ENCODE data around the gene AKAP8.

Gene AKAP8

DNA sequence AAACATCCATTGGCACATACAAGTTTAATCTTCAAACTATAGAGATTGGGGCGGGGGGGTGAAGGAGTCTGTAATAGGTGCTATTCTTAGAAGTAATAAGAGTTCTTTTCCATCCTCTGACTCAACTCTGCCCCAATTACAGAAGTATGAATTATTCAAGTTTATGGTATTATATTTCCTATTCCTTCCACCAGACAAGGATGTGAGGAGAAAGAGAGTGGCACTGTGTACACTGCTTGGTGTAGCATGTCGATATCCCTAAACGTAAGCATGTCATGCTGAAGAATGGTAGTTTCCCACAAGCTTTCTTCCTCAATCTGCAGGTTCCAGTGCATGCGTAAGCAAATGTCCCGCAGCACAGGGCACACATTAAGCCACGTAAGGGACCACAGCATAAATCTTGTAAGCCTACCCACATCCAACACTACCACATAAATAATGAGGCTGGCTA is 61.3 kb downstream of the AKAP8 start:
- TF ChIP-seq POLR2AphosphoS5 (IDR thresholded peaks at IDR 0.05; ENCODE audit: low read depth, low read length) (no peak), TAF1 (IDR thresholded peaks at IDR 0.05; ENCODE audit: borderline replicate concordance, insufficient read depth, low read length) (no peak), FOXP2 (optimal IDR thresholded peaks at IDR 0.05; ENCODE audit: borderline replicate concordance, extremely low read depth, extremely low read length, insufficient read depth) (no peak), SIN3A (IDR thresholded peaks at IDR 0.05; ENCODE audit: borderline replicate concordance, insufficient read depth, low read length) (no peak)
- TF ChIP-seq, protein P1, sequence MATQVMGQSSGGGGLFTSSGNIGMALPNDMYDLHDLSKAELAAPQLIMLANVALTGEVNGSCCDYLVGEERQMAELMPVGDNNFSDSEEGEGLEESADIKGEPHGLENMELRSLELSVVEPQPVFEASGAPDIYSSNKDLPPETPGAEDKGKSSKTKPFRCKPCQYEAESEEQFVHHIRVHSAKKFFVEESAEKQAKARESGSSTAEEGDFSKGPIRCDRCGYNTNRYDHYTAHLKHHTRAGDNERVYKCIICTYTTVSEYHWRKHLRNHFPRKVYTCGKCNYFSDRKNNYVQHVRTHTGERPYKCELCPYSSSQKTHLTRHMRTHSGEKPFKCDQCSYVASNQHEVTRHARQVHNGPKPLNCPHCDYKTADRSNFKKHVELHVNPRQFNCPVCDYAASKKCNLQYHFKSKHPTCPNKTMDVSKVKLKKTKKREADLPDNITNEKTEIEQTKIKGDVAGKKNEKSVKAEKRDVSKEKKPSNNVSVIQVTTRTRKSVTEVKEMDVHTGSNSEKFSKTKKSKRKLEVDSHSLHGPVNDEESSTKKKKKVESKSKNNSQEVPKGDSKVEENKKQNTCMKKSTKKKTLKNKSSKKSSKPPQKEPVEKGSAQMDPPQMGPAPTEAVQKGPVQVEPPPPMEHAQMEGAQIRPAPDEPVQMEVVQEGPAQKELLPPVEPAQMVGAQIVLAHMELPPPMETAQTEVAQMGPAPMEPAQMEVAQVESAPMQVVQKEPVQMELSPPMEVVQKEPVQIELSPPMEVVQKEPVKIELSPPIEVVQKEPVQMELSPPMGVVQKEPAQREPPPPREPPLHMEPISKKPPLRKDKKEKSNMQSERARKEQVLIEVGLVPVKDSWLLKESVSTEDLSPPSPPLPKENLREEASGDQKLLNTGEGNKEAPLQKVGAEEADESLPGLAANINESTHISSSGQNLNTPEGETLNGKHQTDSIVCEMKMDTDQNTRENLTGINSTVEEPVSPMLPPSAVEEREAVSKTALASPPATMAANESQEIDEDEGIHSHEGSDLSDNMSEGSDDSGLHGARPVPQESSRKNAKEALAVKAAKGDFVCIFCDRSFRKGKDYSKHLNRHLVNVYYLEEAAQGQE (IDR thresholded peaks at IDR 0.05; ENCODE audit: insufficient read depth in 1 of 2, low read depth in 2 of 2, low read length in 2 of 2), result no peak

DNA sequence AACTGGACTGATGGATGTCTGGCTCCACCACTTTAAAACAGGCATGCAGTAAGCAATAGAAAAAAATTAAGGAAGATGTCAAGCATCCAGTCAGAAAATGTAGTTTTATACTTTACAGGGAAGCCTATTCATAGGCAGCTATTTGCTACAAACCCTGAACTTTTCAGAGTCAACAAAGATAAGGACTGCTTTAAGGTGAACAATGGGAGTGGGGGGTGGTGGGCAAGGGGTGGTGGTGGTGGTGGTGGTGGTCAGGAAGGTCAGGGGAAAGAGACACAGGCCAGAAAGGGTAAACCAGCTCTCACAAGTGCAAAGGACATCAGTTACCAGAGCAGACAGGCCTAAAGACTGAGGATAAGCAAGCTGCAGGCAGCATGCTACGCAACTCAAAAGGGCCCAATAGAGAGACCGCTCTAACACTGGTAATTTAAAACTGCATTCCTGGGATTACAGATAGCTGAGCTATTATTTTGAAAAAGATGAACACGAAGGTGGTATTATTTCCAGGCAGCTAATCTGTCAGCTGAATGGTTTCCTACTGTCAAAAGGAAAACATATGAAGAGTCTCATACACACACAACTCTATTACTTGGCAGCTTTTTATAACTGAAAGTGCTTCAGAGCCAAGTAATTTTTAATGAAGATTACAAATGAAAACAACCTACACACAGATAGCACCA is 62.1 kb downstream of the AKAP8 start:
- no peak for TF ChIP-seq TAF1 (IDR thresholded peaks at IDR 0.05; ENCODE audit: borderline replicate concordance, insufficient read depth, low read length)
- TF ChIP-seq POLR2AphosphoS5 (IDR thresholded peaks at IDR 0.05; ENCODE audit: low read depth, low read length), result no peak
- no peak for TF ChIP-seq FOXP2 (optimal IDR thresholded peaks at IDR 0.05; ENCODE audit: borderline replicate concordance, extremely low read depth, extremely low read length, insufficient read depth)
- TF ChIP-seq, protein P1 (IDR thresholded peaks at IDR 0.05; ENCODE audit: insufficient read depth in 1 of 2, low read depth in 2 of 2, low read length in 2 of 2), result no peak
- TF ChIP-seq SIN3A (IDR thresholded peaks at IDR 0.05; ENCODE audit: borderline replicate concordance, insufficient read depth, low read length), result no peak

DNA sequence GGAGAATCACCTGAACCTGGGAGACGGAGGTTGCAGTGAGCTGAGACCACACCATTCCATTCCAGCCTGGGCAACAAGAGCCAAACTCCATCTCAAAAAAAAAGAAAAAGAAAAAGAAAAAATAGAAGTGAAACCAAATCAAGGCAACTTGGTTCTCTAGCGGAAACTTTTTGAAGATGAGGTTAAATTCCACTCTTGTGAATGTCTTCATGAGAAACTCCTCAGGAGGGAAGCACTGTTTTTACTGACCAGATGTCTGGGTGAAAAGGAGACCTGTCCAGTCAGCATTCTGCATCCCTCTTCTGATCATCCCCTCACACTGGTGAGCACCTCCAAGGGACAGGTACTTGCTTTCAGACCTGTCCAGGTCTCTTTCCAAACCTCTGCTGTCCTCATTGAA is 63.1 kb downstream of the AKAP8 start:
- TF ChIP-seq SIN3A (IDR thresholded peaks at IDR 0.05; ENCODE audit: borderline replicate concordance, insufficient read depth, low read length) (no peak), TAF1 (IDR thresholded peaks at IDR 0.05; ENCODE audit: borderline replicate concordance, insufficient read depth, low read length) (no peak), FOXP2 (optimal IDR thresholded peaks at IDR 0.05; ENCODE audit: borderline replicate concordance, extremely low read depth, extremely low read length, insufficient read depth) (no peak), POLR2AphosphoS5 (IDR thresholded peaks at IDR 0.05; ENCODE audit: low read depth, low read length) (no peak)
- TF ChIP-seq, protein P1 (IDR thresholded peaks at IDR 0.05; ENCODE audit: insufficient read depth in 1 of 2, low read depth in 2 of 2, low read length in 2 of 2), result no peak

DNA sequence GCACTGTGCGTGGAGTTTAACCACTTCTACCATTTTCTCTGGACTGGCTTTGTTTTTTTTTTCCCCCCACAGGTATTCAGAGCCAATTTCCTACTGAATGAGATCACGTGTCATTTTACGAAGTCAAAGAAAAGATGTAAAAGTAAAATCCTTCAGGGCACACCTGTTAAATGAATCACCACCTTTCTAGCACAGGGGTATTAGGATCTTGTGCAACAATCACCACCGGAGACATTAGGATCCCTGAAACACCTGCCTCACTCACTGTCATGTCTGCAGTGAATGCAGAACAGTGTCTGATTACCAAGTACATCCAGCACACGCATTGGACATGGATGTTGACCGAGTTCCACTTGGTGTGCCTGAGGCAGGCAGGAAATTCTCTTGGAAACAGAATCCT is 64.5 kb downstream of the AKAP8 start:
- TF ChIP-seq, protein P1 (IDR thresholded peaks at IDR 0.05; ENCODE audit: insufficient read depth in 1 of 2, low read depth in 2 of 2, low read length in 2 of 2), result no peak
- TF ChIP-seq FOXP2 (optimal IDR thresholded peaks at IDR 0.05; ENCODE audit: borderline replicate concordance, extremely low read depth, extremely low read length, insufficient read depth), result no peak
- no peak for TF ChIP-seq SIN3A (IDR thresholded peaks at IDR 0.05; ENCODE audit: borderline replicate concordance, insufficient read depth, low read length)
- no peak for TF ChIP-seq TAF1 (IDR thresholded peaks at IDR 0.05; ENCODE audit: borderline replicate concordance, insufficient read depth, low read length)
- no peak for TF ChIP-seq POLR2AphosphoS5 (IDR thresholded peaks at IDR 0.05; ENCODE audit: low read depth, low read length)
